ENCODE data around the gene ST7.

ST7 gene

DNA sequence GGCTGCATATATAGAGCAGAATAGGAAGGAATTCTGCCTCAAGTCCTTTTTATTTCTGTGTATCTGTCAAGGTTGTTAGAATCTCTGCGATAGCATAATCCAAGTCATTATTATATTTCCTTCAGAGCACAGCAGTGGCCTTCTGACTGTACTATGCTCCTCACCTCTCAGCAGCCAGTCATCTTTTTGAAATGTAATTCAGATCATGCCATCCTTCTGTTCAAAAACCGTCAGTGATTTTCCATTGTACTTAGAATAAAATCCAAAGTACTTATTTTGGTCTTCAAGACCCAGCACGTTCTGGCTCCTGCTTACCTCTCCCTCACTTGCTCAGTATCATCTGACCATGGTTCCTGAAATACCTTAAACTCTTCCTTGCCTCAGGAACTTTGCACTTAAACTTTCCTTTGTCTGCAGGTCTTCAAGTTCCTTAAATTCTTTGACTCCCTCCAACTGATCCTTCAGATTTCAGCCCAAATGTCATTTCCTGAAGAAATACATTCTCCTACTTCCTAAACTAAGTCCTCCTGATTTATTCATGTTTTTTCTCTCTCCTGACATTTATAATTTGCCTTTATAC is 112.4 kb downstream of the ST7 start:
- DNase-seq (ENCODE audit: low spot score): no peak

GRCh38 chr7:117066668-117067067 is 113.4 kb downstream of the ST7 start:
- DNase-seq (ENCODE audit: low spot score): no peak

- no peak for DNase-seq (ENCODE audit: low spot score)
Measured at GRCh38 chr7:117067340-117067739, 114.0 kb downstream of the ST7 start.

GRCh38 chr7:117068511-117069145 is 115.3 kb downstream of the ST7 start:
- DNase-seq (ENCODE audit: low spot score): no peak

DNA sequence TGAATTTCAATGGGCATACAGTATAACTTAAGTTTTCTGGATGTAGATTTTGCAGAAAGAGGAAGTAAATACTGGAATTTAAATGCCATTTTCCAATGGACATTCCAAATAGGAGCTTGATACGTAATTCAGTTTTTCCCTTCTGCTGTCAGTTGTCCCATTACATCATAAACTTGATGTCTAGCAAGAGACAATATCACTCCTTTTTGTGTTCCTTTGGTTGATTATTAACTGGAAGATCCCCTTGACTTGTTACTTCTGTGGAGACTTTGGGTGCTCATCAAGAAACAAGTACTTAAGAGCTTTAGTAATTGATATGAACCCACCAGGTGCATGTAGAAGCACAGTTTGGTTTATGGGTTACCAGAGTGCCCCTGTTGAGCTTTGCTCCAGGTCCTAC is 116.1 kb downstream of the ST7 start:
- DNase-seq (ENCODE audit: low spot score): no peak

DNA sequence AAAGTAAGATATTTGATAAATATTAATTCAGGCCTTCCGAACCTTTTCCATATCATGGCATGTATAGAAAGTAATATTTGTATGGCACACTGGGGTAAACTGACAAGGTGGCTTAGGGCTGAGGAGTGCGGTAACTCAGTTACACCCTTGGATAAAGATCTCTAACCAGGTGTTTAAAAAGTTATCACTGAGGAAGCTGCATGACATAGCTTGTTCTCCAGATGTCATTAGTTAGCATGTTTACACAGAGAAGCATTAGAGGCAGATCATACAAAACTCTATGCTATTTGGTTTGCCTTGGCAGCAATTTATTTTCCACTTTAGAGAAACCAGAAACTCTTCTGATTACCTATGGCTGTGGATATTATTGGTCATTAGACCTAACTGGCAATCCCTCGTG is 118.2 kb downstream of the ST7 start:
- DNase-seq (ENCODE audit: low spot score): no peak

DNA sequence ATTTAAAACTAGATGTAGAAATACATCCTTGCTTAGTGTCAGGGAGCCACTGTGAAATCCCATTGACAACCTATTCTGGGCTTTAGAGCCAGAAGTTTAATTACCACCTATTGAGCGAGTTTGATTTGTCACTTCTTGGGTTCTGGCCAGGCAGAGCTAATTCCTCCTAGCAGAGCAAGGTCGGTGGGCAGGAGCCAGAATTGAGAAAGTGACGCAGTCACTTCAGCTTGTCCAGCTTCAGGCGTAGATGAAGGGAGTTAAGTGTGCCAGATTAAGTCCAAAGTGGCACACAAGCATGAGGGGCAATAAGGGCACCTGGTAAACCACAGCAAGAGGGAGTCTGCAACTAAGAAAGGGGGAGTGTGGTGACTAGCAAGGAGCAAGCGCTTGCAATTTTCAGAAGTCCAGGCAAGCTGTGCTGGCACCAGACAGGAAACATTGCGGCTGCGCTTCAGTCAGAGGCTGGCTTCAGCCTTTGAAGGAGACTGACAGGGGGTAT is 119.4 kb downstream of the ST7 start:
- DNase-seq (ENCODE audit: low spot score): no peak

- no peak for DNase-seq (ENCODE audit: low spot score)
Measured at GRCh38 chr7:117074378-117074777, 121.1 kb downstream of the ST7 start.

GRCh38 chr7:117075934-117076333 is 122.6 kb downstream of the ST7 start:
- no peak for DNase-seq (ENCODE audit: low spot score)

DNA sequence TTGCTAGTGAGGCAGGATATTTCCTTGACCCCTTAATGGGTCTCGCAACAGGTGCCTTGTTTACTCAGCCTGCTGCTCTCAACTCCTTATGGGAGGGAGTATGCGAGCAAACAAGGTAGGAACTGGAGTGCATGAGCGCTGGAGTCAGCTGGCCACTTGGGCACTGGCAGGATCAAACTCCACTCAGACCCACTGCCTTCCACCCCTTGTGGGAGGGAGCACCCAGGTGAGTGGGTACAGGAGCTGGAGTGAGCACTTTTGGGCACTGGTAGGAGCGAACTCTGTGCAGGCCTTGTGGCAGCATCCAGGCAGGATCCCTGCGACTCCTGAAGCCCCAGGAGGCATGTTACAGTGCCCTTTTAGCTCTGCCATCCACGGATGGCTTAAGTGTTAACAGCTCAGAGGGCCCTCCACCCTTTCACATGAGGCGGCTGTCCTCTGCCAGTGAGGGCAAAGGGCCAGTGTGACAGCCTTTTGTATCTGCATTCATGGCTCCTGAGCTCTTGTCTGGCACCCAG is 123.2 kb downstream of the ST7 start:
- no peak for DNase-seq (ENCODE audit: low spot score)

- no peak for DNase-seq (ENCODE audit: low spot score)
Measured at GRCh38 chr7:117077658-117078057, 124.4 kb downstream of the ST7 start.

DNA sequence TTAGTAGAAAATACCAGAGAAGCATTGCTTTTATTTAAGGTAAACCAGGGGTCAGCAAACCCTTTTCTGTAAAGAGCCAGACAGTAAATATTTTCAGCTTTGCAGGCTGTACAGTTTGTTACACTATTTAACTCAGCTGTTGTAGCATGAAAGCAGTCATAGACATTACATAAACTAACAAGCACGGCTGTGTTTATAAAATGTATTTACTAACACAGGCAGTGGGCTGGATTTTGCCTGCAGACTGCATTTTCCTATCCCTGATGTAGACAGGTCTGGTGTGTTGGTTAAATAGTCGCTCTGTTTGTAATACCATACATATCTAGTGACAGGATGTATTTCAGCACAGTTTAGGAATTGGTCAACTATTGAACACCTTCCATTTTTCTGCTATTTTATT is 129.3 kb downstream of the ST7 start:
- no peak for DNase-seq (ENCODE audit: low spot score)

- DNase-seq (ENCODE audit: low spot score): no peak
Measured at GRCh38 chr7:117083648-117084047, 130.3 kb downstream of the ST7 start.

GRCh38 chr7:117084286-117084685 is 131.0 kb downstream of the ST7 start:
- DNase-seq (ENCODE audit: low spot score): no peak

DNA sequence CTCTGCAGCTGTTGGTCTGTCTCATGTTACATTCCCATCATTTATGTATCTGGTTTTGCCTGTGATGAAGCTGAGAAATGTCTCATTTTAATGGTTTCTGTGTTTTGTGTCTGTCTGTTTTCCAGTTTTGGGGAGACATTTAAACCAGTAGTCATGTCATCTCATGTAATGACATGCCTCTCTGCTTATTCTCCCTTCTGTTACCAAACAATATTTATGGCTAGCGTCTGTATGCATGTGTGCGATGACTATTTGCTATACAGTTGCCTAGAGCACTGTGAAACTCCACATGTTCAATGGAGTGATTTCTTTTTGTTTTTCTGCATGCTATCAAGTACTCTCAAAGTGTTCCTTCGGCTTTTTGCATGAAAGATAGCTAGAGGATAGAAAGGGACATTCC is 132.0 kb downstream of the ST7 start:
- DNase-seq (ENCODE audit: low spot score): no peak

- no peak for DNase-seq (ENCODE audit: low spot score)
Measured at GRCh38 chr7:117085769-117086463, 132.6 kb downstream of the ST7 start.

DNA sequence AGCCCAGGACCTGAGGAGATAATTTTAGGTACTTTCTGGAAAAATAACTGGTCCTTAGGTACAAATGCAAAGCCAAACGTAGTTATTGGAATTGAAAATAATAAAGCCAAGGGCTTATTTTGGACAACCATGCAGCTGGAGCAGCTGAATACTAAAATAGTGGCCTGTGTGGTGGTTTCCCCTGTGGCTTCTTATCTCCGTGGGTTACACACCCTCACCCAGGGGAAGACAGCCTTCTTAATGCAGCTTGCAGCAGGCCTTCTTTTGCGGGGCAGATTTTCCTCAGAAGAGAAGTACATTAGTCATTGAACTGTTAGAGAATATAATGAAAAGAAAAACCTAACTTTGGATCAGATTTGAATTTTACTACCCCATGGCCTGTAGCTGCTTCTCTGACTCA is 133.5 kb downstream of the ST7 start:
- no peak for DNase-seq (ENCODE audit: low spot score)

GRCh38 chr7:117087639-117088396 is 134.5 kb downstream of the ST7 start:
- DNase-seq (ENCODE audit: low spot score): no peak

- no peak for DNase-seq (ENCODE audit: low spot score)
Measured at GRCh38 chr7:117088623-117089194, 135.4 kb downstream of the ST7 start.

DNA sequence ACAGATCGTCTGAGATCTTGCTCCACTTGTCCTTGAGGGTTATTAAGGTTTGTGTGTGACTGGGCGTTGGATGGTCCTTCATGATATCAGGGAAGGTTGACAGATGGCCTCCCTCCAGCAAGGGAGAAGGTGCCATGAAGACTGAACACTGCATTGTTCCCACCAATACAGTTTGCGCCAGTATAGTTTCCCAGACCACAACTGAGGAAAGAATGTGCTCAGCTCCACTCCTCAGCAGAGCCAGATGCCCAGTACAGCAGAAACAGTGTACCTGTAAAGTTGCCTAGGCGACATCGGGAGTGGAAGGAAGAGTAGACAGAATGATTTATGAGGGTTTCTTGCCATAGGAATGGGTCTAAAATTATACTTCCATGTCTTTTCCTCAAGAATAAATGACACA is 137.5 kb downstream of the ST7 start:
- DNase-seq (ENCODE audit: low spot score): no peak

GRCh38 chr7:117091721-117092120 is 138.4 kb downstream of the ST7 start:
- DNase-seq (ENCODE audit: low spot score): no peak

DNA sequence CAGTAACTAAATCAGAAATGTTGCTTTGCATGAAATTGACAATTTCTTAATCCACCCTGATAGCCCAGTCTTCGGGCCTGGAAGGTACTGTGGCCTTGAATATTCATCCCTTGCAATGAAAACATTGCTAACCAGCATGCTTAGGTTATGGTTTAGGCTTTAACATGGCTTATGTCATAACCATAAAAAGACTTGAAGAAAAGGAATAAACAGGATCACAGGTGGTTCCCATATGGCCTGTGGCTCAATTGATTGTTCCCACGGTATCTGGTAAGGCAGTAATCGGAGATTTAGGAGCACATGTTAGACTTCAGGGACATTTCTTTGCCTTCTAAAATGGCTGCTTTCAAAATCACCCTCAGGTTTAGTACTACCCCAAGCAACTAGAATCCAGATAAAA is 139.5 kb downstream of the ST7 start:
- DNase-seq (ENCODE audit: low spot score): no peak
